MM.1S (cell line): ENCODE measurements around the gene PNPLA7.

Experiments
- EZH2 ChIP-seq: fragments of 300-600 bp; sonication (generic); optimal IDR thresholded peaks from 2 replicates; pipeline ENCODE3; 2017; ENCODE audit warnings: low read depth, mild to moderate bottlenecking, antibody characterized with exemption, low read length, mixed read lengths
- TF ChIP-seq, protein P1 (sequence below): fragments of 300-600 bp; sonication (generic); IDR thresholded peaks from 2 replicates; pipeline ENCODE4 v1.5.1; 2016; ENCODE audit warnings: antibody characterized with exemption, low read length, mixed read lengths

DNA sequence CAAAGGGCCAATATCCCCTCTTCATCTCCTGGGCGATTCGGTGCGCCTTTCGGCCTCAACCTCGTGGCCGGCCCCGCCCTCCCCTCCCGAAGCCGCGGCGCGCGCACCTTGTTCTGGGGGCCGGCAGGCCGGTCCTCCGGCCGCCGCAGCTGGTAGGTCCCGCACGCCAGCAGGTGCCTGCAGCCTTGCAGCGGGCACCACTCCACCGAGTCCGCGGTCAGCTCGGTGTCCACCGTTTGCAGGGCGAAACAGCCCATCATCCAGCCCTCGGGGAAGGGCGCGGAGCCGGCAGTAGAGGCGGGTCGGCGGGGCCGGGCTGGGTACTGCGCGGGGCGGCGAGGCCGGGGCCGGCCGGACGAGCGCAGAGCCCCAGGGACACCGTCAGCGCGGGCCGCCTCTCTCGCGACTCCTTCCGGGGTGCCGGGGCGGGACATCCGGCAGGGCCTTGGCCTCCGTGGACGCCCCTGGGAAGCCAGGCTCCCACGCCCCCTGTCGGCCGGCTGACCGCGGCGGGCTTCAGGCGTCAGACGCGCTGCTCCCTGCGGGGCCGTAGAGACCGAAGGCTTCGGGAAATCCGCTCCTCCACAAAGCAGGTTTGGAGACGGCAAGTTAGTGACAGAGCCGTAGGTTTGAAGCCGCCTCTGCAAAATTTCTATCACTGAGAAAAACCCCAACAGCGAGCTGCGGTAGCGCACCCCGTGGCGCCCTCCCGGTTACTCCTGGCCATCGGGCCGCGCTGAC is 28.5 kb upstream of the PNPLA7 start, which contains the start of gene DPH7:
- TF ChIP-seq, protein P1, sequence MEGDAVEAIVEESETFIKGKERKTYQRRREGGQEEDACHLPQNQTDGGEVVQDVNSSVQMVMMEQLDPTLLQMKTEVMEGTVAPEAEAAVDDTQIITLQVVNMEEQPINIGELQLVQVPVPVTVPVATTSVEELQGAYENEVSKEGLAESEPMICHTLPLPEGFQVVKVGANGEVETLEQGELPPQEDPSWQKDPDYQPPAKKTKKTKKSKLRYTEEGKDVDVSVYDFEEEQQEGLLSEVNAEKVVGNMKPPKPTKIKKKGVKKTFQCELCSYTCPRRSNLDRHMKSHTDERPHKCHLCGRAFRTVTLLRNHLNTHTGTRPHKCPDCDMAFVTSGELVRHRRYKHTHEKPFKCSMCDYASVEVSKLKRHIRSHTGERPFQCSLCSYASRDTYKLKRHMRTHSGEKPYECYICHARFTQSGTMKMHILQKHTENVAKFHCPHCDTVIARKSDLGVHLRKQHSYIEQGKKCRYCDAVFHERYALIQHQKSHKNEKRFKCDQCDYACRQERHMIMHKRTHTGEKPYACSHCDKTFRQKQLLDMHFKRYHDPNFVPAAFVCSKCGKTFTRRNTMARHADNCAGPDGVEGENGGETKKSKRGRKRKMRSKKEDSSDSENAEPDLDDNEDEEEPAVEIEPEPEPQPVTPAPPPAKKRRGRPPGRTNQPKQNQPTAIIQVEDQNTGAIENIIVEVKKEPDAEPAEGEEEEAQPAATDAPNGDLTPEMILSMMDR, result peak; percentile 88
- no peak for TF ChIP-seq EZH2
